Measurements from ENCODE around the gene ZGLP1. TPM values are rescaled to one million over a fixed set of nuclear protein-coding genes. Genes with fewer than 3 reads are reported as not detected.
A peak's percentile ranks its signal among the peaks of the same experiment; 100 is the strongest.

ZGLP1 gene
- total RNA-seq, 3 donors from 2014 or later (not counting 1 experiment from before 2014, with no cell fraction given), result 1.4 to 2.2 (median 1.9) TPM

- H3K9me3 Mint-ChIP-seq, result no peaks in the 10 kb centered on the region
- ATAC-seq (no peak), DNase-seq (no peak)
- H3K36me3 Mint-ChIP-seq, result no peaks in the 10 kb centered on the region
- H3K4me1 Mint-ChIP-seq, result peaks cover 11 to 20% of the 10 kb centered on the region in 2 donors
- H3K27ac Mint-ChIP-seq, result no peak overlapping the region
- no peaks in the 10 kb centered on the region for H3K27me3 Mint-ChIP-seq (ENCODE audit: low read depth in 2 of 2)
- no peak overlapping the region for H3K27ac ChIP-seq (ENCODE audit: low read length)
- no peak overlapping the region for H3K4me3 ChIP-seq (ENCODE audit: low read length)
- peaks cover 24% of the 10 kb centered on the region for H3K4me1 ChIP-seq (ENCODE audit: control insufficient read depth, insufficient read depth, low read length)
- intact Hi-C loops (cut with micrococcal nuclease), result no loop called here
- no peak for TF ChIP-seq CTCF (IDR thresholded peaks at IDR 0.05)
- no peaks in the 10 kb centered on the region for H3K27me3 ChIP-seq (ENCODE audit: control insufficient read depth, insufficient read depth, low read length)
- no peaks in the 10 kb centered on the region for H3K9me3 ChIP-seq (ENCODE audit: control insufficient read depth, insufficient read depth, low read length)
- H3K36me3 ChIP-seq (ENCODE audit: control insufficient read depth, insufficient read depth, low read length), result no peaks in the 10 kb centered on the region
- no peak overlapping the region for H3K4me3 Mint-ChIP-seq
- 75% methylated on average over 1 of the region's 2 CpGs for WGBS (ENCODE audit: insufficient coverage)
Observed at GRCh38 chr19:10343495-10343894, 33.9 kb upstream of the ZGLP1 start.

- Mint-ChIP-seq H3K4me1 (peaks cover 15 to 24% of the 10 kb centered on the region in 2 donors), H3K36me3 (no peaks in the 10 kb centered on the region), H3K27ac (peak overlapping the region; percentile 82 to 92), H3K9me3 (no peaks in the 10 kb centered on the region), H3K27me3 (ENCODE audit: low read depth in 2 of 2) (no peaks in the 10 kb centered on the region), H3K4me3 (peak overlapping the region; percentile 95)
- H3K27me3 ChIP-seq (ENCODE audit: control insufficient read depth, insufficient read depth, low read length), result no peaks in the 10 kb centered on the region
- peak overlapping the region; percentile 87 for H3K4me3 ChIP-seq (ENCODE audit: low read length)
- no peaks in the 10 kb centered on the region for H3K9me3 ChIP-seq (ENCODE audit: control insufficient read depth, insufficient read depth, low read length)
- WGBS (ENCODE audit: insufficient coverage), result 76% methylated on average over 5 of the region's 5 CpGs
- intact Hi-C loops (cut with micrococcal nuclease), result loop anchor here (2.0 kb wide), 1 partner anchor 71 kb away; no protein-coding TSS in a partner anchor
- DNase-seq, result peak in 1 of 2 donors; percentile 39
- peaks cover 34% of the 10 kb centered on the region for H3K4me1 ChIP-seq (ENCODE audit: control insufficient read depth, insufficient read depth, low read length)
- H3K27ac ChIP-seq (ENCODE audit: low read length), result peak overlapping the region; percentile 80
- H3K36me3 ChIP-seq (ENCODE audit: control insufficient read depth, insufficient read depth, low read length), result peaks cover 8% of the 10 kb centered on the region
- no peak for TF ChIP-seq CTCF (IDR thresholded peaks at IDR 0.05)
- ATAC-seq, result no peak
Observed at GRCh38 chr19:10339977-10340376, 30.4 kb upstream of the ZGLP1 start.

GRCh38 chr19:10339380-10339960, 29.9 kb upstream of the ZGLP1 start, which contains the start of gene ICAM3:
TSS of gene ICAM3 (minus strand) at chr19:10339624. CDS start at chr19:10339614, 10 bp downstream.
- Mint-ChIP-seq H3K27ac (peak within 1 kb of the TSS; percentile 82 to 92), H3K36me3 (no peaks in the 10 kb centered on the region), H3K27me3 (ENCODE audit: low read depth in 2 of 2) (no peaks in the 10 kb centered on the region), H3K4me3 (peak within 1 kb of the TSS; percentile 95), H3K4me1 (peaks cover 15 to 24% of the 10 kb centered on the region in 2 donors), H3K9me3 (no peaks in the 10 kb centered on the region)
- peak within 1 kb of the TSS; percentile 80 for H3K27ac ChIP-seq (ENCODE audit: low read length)
- peak; percentile 49 to 72 for DNase-seq
- 0% methylated on average over 14 of the region's 14 CpGs for WGBS (ENCODE audit: insufficient coverage)
- no peaks in the 10 kb centered on the region for H3K9me3 ChIP-seq (ENCODE audit: control insufficient read depth, insufficient read depth, low read length)
- peaks cover 34% of the 10 kb centered on the region for H3K4me1 ChIP-seq (ENCODE audit: control insufficient read depth, insufficient read depth, low read length)
- intact Hi-C loops (cut with micrococcal nuclease), result loop anchor here (2.0 kb wide), 1 partner anchor 71 kb away; no protein-coding TSS in a partner anchor
- ATAC-seq, result peak; percentile 90 to 96 (median 94)
- no peaks in the 10 kb centered on the region for H3K27me3 ChIP-seq (ENCODE audit: control insufficient read depth, insufficient read depth, low read length)
- H3K36me3 ChIP-seq (ENCODE audit: control insufficient read depth, insufficient read depth, low read length), result peaks cover 9% of the 10 kb centered on the region
- peak within 1 kb of the TSS; percentile 87 for H3K4me3 ChIP-seq (ENCODE audit: low read length)
- no peak for TF ChIP-seq CTCF (IDR thresholded peaks at IDR 0.05)

Measured in natural killer cell (primary cell).